Lung (tissue), 12 donors: ENCODE results near the gene DDX41. TPM values are rescaled to one million over a fixed set of nuclear protein-coding genes. Genes with fewer than 3 reads are reported as not detected.

Experiments
- ATAC-seq: fragments of 200-7000 bp; cut with Tn5 transposase; one replicate; pipeline ENCODE4 v1.9.1; 2020; ENCODE audit warnings: moderate number of reproducible peaks; ENCODE audit not compliant: insufficient read depth, low FRiP score
- DNase-seq, 3 donors: peaks; one replicate each; pipeline ENCODE4 v3.0.0-alpha.2; 2013 to 2017
- H3K27ac ChIP-seq, 2 donors: one replicate each; pipeline ENCODE4 v1.5.1; 2013; ENCODE audit warnings: mild to moderate bottlenecking in 2 of 2, moderate library complexity in 2 of 2, control low read depth in 1 of 2, inconsistent platforms in 1 of 2, low read depth in 1 of 2, low read length in 1 of 2
- H3K27me3 ChIP-seq, 3 donors: one replicate each; pipeline ENCODE4 v1.5.1; 2013; ENCODE audit warnings: low read length in 2 of 3; ENCODE audit not compliant: control insufficient read depth in 3 of 3, insufficient read depth in 3 of 3
- H3K36me3 ChIP-seq, 4 donors: one replicate each; pipeline ENCODE4 v1.5.1; 2013; ENCODE audit warnings: low read length in 4 of 4, mild to moderate bottlenecking in 1 of 4, moderate library complexity in 1 of 4; ENCODE audit not compliant: control insufficient read depth in 4 of 4, insufficient read depth in 4 of 4
- H3K4me1 ChIP-seq, 5 donors: one replicate each; pipeline ENCODE4 v1.5.1; 2013; ENCODE audit warnings: low read length in 5 of 5, mild to moderate bottlenecking in 2 of 5, moderate library complexity in 1 of 5; ENCODE audit not compliant: control insufficient read depth in 5 of 5, insufficient read depth in 5 of 5
- H3K4me3 ChIP-seq: one replicate; pipeline ENCODE4 v1.5.1; 2013; ENCODE audit warnings: mild to moderate bottlenecking, control low read depth, moderate library complexity
- H3K9ac ChIP-seq, 2 donors: one replicate each; pipeline ENCODE4 v1.5.1; 2013; ENCODE audit warnings: low read length in 2 of 2, control low read depth in 1 of 2; ENCODE audit not compliant: insufficient read depth in 1 of 2
- H3K9me3 ChIP-seq, 4 donors: one replicate each; pipeline ENCODE4 v1.5.1; 2013; ENCODE audit warnings: low read length in 3 of 4, mild to moderate bottlenecking in 1 of 4, moderate library complexity in 1 of 4; ENCODE audit not compliant: control insufficient read depth in 4 of 4, insufficient read depth in 3 of 4
- CTCF ChIP-seq: IDR thresholded peaks from 2 replicates; pipeline ENCODE4 v1.5.1; 2012; ENCODE audit warnings: mild to moderate bottlenecking; ENCODE audit errors: control extremely low read depth, extremely low read depth
- WGBS, 2 donors: extraction: QIAGEN DNeasy Blood & Tissue Kit; methylation state at CpG; one replicate each; pipeline ENCODE4 v1.1.7; 2013; 5-methylcytosine and 5-hydroxymethylcytosine counted together
- polyA plus RNA-seq, 2 donors: library from polyadenylated mRNA; stranded (reverse); fragments of 200-250 nt; gene quantifications; one replicate each; pipeline ENCODE4 v1.2.1, GENCODE V29; 2013
- total RNA-seq, 2 donors: library from RNA; depleted of rRNA in 1 of 2; stranded (reverse); fragments of >200 nt in 1 of 2; gene quantifications; one replicate each; pipeline ENCODE4 v1.2.1, GENCODE V29; 2014 to 2021
- donor health status: control.
- donor health status: control.
- donor health status: Bipolar disorder and iron deficiency.
- donor health status: healthy.
- donor health status: DM: yes; HTN: yes; CAD: no.

The DDX41 gene
- total and polyA plus RNA-seq, 4 donors, result 63.2 to 110 (median 73.6) TPM

- no peaks in the 10 kb centered on the region for H3K27me3 ChIP-seq
- H3K4me1 ChIP-seq, result peaks cover 0 to 34% (median 4%) of the 10 kb centered on the region in 5 donors
- H3K9me3 ChIP-seq, result no peaks in the 10 kb centered on the region
- peaks cover 12 to 31% (median 23%) of the 10 kb centered on the region in 4 donors for H3K36me3 ChIP-seq
- no peak overlapping the region for H3K9ac ChIP-seq
- WGBS, 2 donors, result 69 to 80% methylated on average over 2 of the region's 2 CpGs
- H3K4me3 ChIP-seq, result no peak overlapping the region
- H3K27ac ChIP-seq, result peak overlapping the region in 1 of 2 donors; percentile 20
- ATAC-seq (no peak), DNase-seq (no peak)
- no peak for TF ChIP-seq CTCF
Measured at GRCh38 chr5:177539411-177539810, 22.6 kb upstream of the DDX41 start.

GRCh38 chr5:177538876-177539275 lies 22.1 kb upstream of the DDX41 start:
- Histone ChIP-seq H3K9me3 (no peaks in the 10 kb centered on the region), H3K4me1 (peaks cover 0 to 31% (median 4%) of the 10 kb centered on the region in 5 donors), H3K27me3 (no peaks in the 10 kb centered on the region), H3K9ac (no peak overlapping the region), H3K4me3 (no peak overlapping the region), H3K36me3 (peaks cover 12 to 31% (median 24%) of the 10 kb centered on the region in 4 donors), H3K27ac (no peak overlapping the region)
- ATAC-seq (no peak), DNase-seq (no peak)
- WGBS, 2 donors, result 93% methylated on average over 10 of the region's 10 CpGs
- no peak for TF ChIP-seq CTCF

- Histone ChIP-seq H3K4me1 (peaks cover 0 to 19% (median 4%) of the 10 kb centered on the region in 5 donors), H3K27me3 (no peaks in the 10 kb centered on the region), H3K36me3 (peaks cover 12 to 36% (median 31%) of the 10 kb centered on the region in 4 donors), H3K9me3 (no peaks in the 10 kb centered on the region), H3K27ac (peak overlapping the region in 1 of 2 donors; percentile 39), H3K9ac (no peak overlapping the region), H3K4me3 (no peak overlapping the region)
- ATAC-seq (no peak), DNase-seq (no peak)
- no peak for TF ChIP-seq CTCF
- 43 to 76% methylated on average over 15 of the region's 15 CpGs for WGBS, 2 donors
Measured at GRCh38 chr5:177537389-177538361, 20.9 kb upstream of the DDX41 start.
